ENCODE data around the gene ARID5B. TPM values are rescaled to one million over a fixed set of nuclear protein-coding genes. Genes with fewer than 3 reads are reported as not detected.

ARID5B gene
- total RNA-seq, 2 experiments from 2014 or later = 73.8 to 106 TPM

GRCh38 chr10:61942604-61943461 is 41.3 kb downstream of the ARID5B start:
- peak overlapping the region; percentile 98 for H3K27ac Mint-ChIP-seq
- DNase-seq (peak; percentile 36), ATAC-seq (no peak)
- ChIA-PET CTCF (interaction anchor here (0.7 to 2.6 kb wide), 16 partner anchors 9 to 110 kb away, joined by 3 to 13 read pairs (median 4); no protein-coding TSS in a partner anchor), POLR2A (interaction anchor here (0.6 to 2.6 kb wide), 14 partner anchors 9 to 243 kb away, joined by 3 to 17 read pairs (median 6); partner anchors contain the start of gene ARID5B)
- peaks cover 70% of the 10 kb centered on the region for H3K36me3 Mint-ChIP-seq (ENCODE audit: low read depth)
- H3K9me3 Mint-ChIP-seq (ENCODE audit: low read depth) = no peaks in the 10 kb centered on the region
- H3K27me3 Mint-ChIP-seq = no peaks in the 10 kb centered on the region
- H3K4me1 Mint-ChIP-seq = peaks cover 79% of the 10 kb centered on the region
- intact Hi-C loops (cut with DNase I, micrococcal nuclease) = loop anchor here (1.0 to 5.0 kb wide), 14 partner anchors 22 to 409 kb away; no protein-coding TSS in a partner anchor
- H3K4me3 Mint-ChIP-seq = peak overlapping the region; percentile 59

GRCh38 chr10:61943674-61944378 is 42.3 kb downstream of the ARID5B start:
- ATAC-seq (peak; percentile 78), DNase-seq (peak; percentile 51)
- intact Hi-C loops (cut with DNase I, micrococcal nuclease) = loop anchor here (1.0 to 5.0 kb wide), 17 partner anchors 18 to 872 kb away; partner anchors contain the start of gene EGR2 (in 1 of the 2)
- Mint-ChIP-seq H3K27me3 (no peaks in the 10 kb centered on the region), H3K9me3 (ENCODE audit: low read depth) (no peaks in the 10 kb centered on the region), H3K4me1 (peaks cover 71% of the 10 kb centered on the region), H3K36me3 (ENCODE audit: low read depth) (peaks cover 75% of the 10 kb centered on the region), H3K4me3 (peak overlapping the region; percentile 59), H3K27ac (peak overlapping the region; percentile 98)
- POLR2A ChIA-PET = interaction anchor here (0.6 to 2.6 kb wide), 12 partner anchors 10 to 242 kb away, joined by 3 to 17 read pairs (median 8); partner anchors contain the start of gene ARID5B
- CTCF ChIA-PET = interaction anchor here (0.6 to 2.6 kb wide), 15 partner anchors 10 to 109 kb away, joined by 3 to 13 read pairs (median 5); no protein-coding TSS in a partner anchor

- no peak for ATAC-seq
- Mint-ChIP-seq H3K4me1 (peaks cover 67% of the 10 kb centered on the region), H3K9me3 (ENCODE audit: low read depth) (no peaks in the 10 kb centered on the region)
These were observed 43.1 kb downstream of the ARID5B start for GRCh38 chr10:61944410-61945147.

GRCh38 chr10:61949687-61950086 is 48.2 kb downstream of the ARID5B start:
- Mint-ChIP-seq H3K4me3 (no peak overlapping the region), H3K27me3 (no peaks in the 10 kb centered on the region), H3K27ac (no peak overlapping the region), H3K36me3 (ENCODE audit: low read depth) (peaks cover 82% of the 10 kb centered on the region), H3K4me1 (peaks cover 49% of the 10 kb centered on the region), H3K9me3 (ENCODE audit: low read depth) (no peaks in the 10 kb centered on the region)
- intact Hi-C loops (cut with DNase I, micrococcal nuclease) = no loop called here
- CTCF ChIA-PET = interaction anchor here (0.8 to 1.2 kb wide), 4 partner anchors 9 to 65 kb away, joined by 3 to 6 read pairs (median 4); no protein-coding TSS in a partner anchor
- ATAC-seq (no peak), DNase-seq (no peak)
- POLR2A ChIA-PET = interaction anchor here (0.6 to 1.0 kb wide), 6 partner anchors 9 to 102 kb away, joined by 3 to 4 read pairs (median 3); no protein-coding TSS in a partner anchor

More at GRCh38 chr10:61944410-61945147, 43.1 kb downstream of the ARID5B start:
- Mint-ChIP-seq H3K36me3 (ENCODE audit: low read depth) (peaks cover 76% of the 10 kb centered on the region), H3K27me3 (no peaks in the 10 kb centered on the region), H3K4me3 (peak overlapping the region; percentile 45), H3K27ac (peak overlapping the region; percentile 98)
- intact Hi-C loops (cut with DNase I, micrococcal nuclease) = loop anchor here (1.0 to 5.0 kb wide), 7 partner anchors 18 to 872 kb away; partner anchors contain the start of gene EGR2 (in 1 of the 2)
- POLR2A ChIA-PET = interaction anchor here (1.1 to 2.6 kb wide), 4 partner anchors 11 to 103 kb away, joined by 3 to 9 read pairs (median 4); no protein-coding TSS in a partner anchor
- no peak for DNase-seq
- CTCF ChIA-PET = interaction anchor here (0.7 to 2.6 kb wide), 9 partner anchors 10 to 104 kb away, joined by 3 to 13 read pairs (median 7); no protein-coding TSS in a partner anchor

GRCh38 chr10:61950449-61951143 is 49.1 kb downstream of the ARID5B start:
- intact Hi-C loops (cut with DNase I, micrococcal nuclease) = no loop called here
- POLR2A ChIA-PET = interaction anchor here (0.9 kb wide), 2 partner anchors 13 to 70 kb away, joined by 3 read pairs; no protein-coding TSS in a partner anchor

GRCh38 chr10:61951144-61951483 is 49.6 kb downstream of the ARID5B start:
- H3K36me3 Mint-ChIP-seq (ENCODE audit: low read depth) = peaks cover 88% of the 10 kb centered on the region
- POLR2A ChIA-PET = no interaction called here

More at GRCh38 chr10:61950449-61951143, 49.1 kb downstream of the ARID5B start:
- Mint-ChIP-seq H3K27ac (peak overlapping the region; percentile 42), H3K4me1 (peaks cover 51% of the 10 kb centered on the region), H3K4me3 (no peak overlapping the region), H3K9me3 (ENCODE audit: low read depth) (no peaks in the 10 kb centered on the region), H3K36me3 (ENCODE audit: low read depth) (peaks cover 86% of the 10 kb centered on the region), H3K27me3 (no peaks in the 10 kb centered on the region)
- DNase-seq = no peak
- CTCF ChIA-PET = interaction anchor here (0.8 to 1.0 kb wide), 2 partner anchors 64 to 459 kb away, joined by 3 read pairs; no protein-coding TSS in a partner anchor
- no peak for ATAC-seq

GRCh38 chr10:61952028-61952674 is 50.7 kb downstream of the ARID5B start:
- Mint-ChIP-seq H3K27me3 (no peaks in the 10 kb centered on the region), H3K4me3 (no peak overlapping the region), H3K9me3 (ENCODE audit: low read depth) (no peaks in the 10 kb centered on the region), H3K27ac (peak overlapping the region; percentile 41), H3K4me1 (peaks cover 57% of the 10 kb centered on the region), H3K36me3 (ENCODE audit: low read depth) (peaks cover 85% of the 10 kb centered on the region)
- DNase-seq = no peak
- intact Hi-C loops (cut with DNase I, micrococcal nuclease) = no loop called here
- POLR2A ChIA-PET = no interaction called here
- no peak for ATAC-seq
- CTCF ChIA-PET = interaction anchor here (0.5 kb wide), 1 partner anchor 74 kb away, joined by 3 read pairs; no protein-coding TSS in a partner anchor

More at GRCh38 chr10:61951144-61951483, 49.6 kb downstream of the ARID5B start:
- H3K27me3 Mint-ChIP-seq = no peaks in the 10 kb centered on the region
- H3K27ac Mint-ChIP-seq = peak overlapping the region; percentile 42
- intact Hi-C loops (cut with DNase I, micrococcal nuclease) = no loop called here
- ATAC-seq (no peak), DNase-seq (no peak)
- H3K4me3 Mint-ChIP-seq = no peak overlapping the region
- no peaks in the 10 kb centered on the region for H3K9me3 Mint-ChIP-seq (ENCODE audit: low read depth)
- H3K4me1 Mint-ChIP-seq = peaks cover 53% of the 10 kb centered on the region
- CTCF ChIA-PET = interaction anchor here (0.8 kb wide), 1 partner anchor 458 kb away, joined by 3 read pairs; no protein-coding TSS in a partner anchor

- Mint-ChIP-seq H3K36me3 (ENCODE audit: low read depth) (peaks cover 82% of the 10 kb centered on the region), H3K27ac (peak overlapping the region; percentile 63), H3K27me3 (no peaks in the 10 kb centered on the region), H3K4me1 (peaks cover 61% of the 10 kb centered on the region), H3K4me3 (no peak overlapping the region), H3K9me3 (ENCODE audit: low read depth) (no peaks in the 10 kb centered on the region)
- CTCF ChIA-PET = no interaction called here
- POLR2A ChIA-PET = no interaction called here
- intact Hi-C loops (cut with DNase I, micrococcal nuclease) = no loop called here
- DNase-seq (no peak), ATAC-seq (no peak)
These were observed 51.7 kb downstream of the ARID5B start for GRCh38 chr10:61953183-61953582.

- peak overlapping the region; percentile 38 for H3K27ac Mint-ChIP-seq
- CTCF ChIA-PET = interaction anchor here (0.6 to 2.2 kb wide), 5 partner anchors 8 to 328 kb away, joined by 3 to 7 read pairs (median 4); no protein-coding TSS in a partner anchor
- peaks cover 77% of the 10 kb centered on the region for H3K36me3 Mint-ChIP-seq (ENCODE audit: low read depth)
- DNase-seq (no peak), ATAC-seq (no peak)
- POLR2A ChIA-PET = interaction anchor here (0.9 kb wide), 1 partner anchor 96 kb away, joined by 3 read pairs; no protein-coding TSS in a partner anchor
- H3K27me3 Mint-ChIP-seq = no peaks in the 10 kb centered on the region
- no peaks in the 10 kb centered on the region for H3K9me3 Mint-ChIP-seq (ENCODE audit: low read depth)
- peaks cover 79% of the 10 kb centered on the region for H3K4me1 Mint-ChIP-seq
- intact Hi-C loops (cut with DNase I, micrococcal nuclease) = no loop called here
- no peak overlapping the region for H3K4me3 Mint-ChIP-seq
These were observed 56.3 kb downstream of the ARID5B start for GRCh38 chr10:61957806-61958205.

Data from activated CD4-positive, alpha-beta T cell treated with anti-CD3 and anti-CD28 coated beads for 36 hours (primary cell).